Pancreas (tissue), 10 donors: ENCODE measurements around the gene DIPK2A. TPM values are rescaled to one million over a fixed set of nuclear protein-coding genes. Genes with fewer than 3 reads are reported as not detected.

ENCODE experiments used
- ATAC-seq, 4 donors: fragments of 200-7000 bp; cut with Tn5 transposase; one replicate each; pipeline versions ENCODE4 v1.8.0 to v1.9.1; 2020; ENCODE audit warnings: mild to moderate bottlenecking in 4 of 4, moderate library complexity in 4 of 4
- DNase-seq, 6 donors: peaks; one replicate each; pipeline ENCODE4 v3.0.0-alpha.2; 2020
- FAIRE-seq: peaks from 2 replicates; lab custom pipeline; 2012; peaks lifted over from hg19 to GRCh38; lab: Jason Lieb, UNC
- H3K27ac ChIP-seq, 4 donors: fragments of 200-600 bp; sonication (generic); 1 replicate in 3 of 4; 2 replicates in 1 of 4; pipeline versions ENCODE4 v1.5.0 to v1.8.0; 2020
- H3K27me3 ChIP-seq, 4 donors: fragments of 200-600 bp; one replicate each; pipeline ENCODE4 v1.8.0; 2021
- H3K36me3 ChIP-seq, 3 donors: fragments of 200-600 bp; sonication (generic) in 1 of 3; one replicate each; pipeline versions ENCODE4 v1.5.0 to v1.8.0; 2020 to 2021
- H3K4me1 ChIP-seq, 3 donors: fragments of 200-600 bp; one replicate each; pipeline ENCODE4 v1.8.0; 2021
- H3K4me3 ChIP-seq, 4 donors: fragments of 200-600 bp; sonication (generic) in 2 of 4; one replicate each; pipeline versions ENCODE4 v1.5.0 to v1.8.0; 2020 to 2021
- H3K9me3 ChIP-seq, 4 donors: fragments of 200-600 bp; one replicate each; pipeline ENCODE4 v1.8.0; 2021
- WGBS, 2 donors: extraction: QIAGEN DNeasy Blood & Tissue Kit; methylation state at CpG; one replicate each; pipeline ENCODE4 v1.1.7; 2013; 5-methylcytosine and 5-hydroxymethylcytosine counted together
- intact Hi-C, 3 donors: fragments of 100-400 bp; cut with DNase I; formaldehyde crosslinking; loops; one replicate each; pipeline versions ENCODE4 v1.11.1 to v1.14.2; 2022
- polyA plus RNA-seq, 2 donors: library from polyadenylated mRNA; stranded (reverse); fragments of 200-250 nt; gene quantifications; one replicate each; pipeline ENCODE4 v1.2.3, GENCODE V29; 2013
- total RNA-seq, 6 donors: library from RNA; stranded (reverse); fragmentation: NEBNext Ultra II Directional in 4 of 6; extraction: Animal tissue kit (Norgen Biotek cat#: 25700) in 4 of 6; gene quantifications; one replicate each; pipeline versions ENCODE4 v1.2.1 to v1.2.4, GENCODE V29; 2021 to 2023
- TF ChIP-seq, protein P1 (sequence below), 4 donors: fragments of 200-600 bp; sonication (generic) in 3 of 4; IDR thresholded peaks; one replicate each; pipeline versions ENCODE4 v1.5.0 to v1.8.0; 2021; ENCODE audit warnings: antibody characterized with exemption in 4 of 4
- donor health status: healthy with polysubstance abuse.
- donor health status: DM: no; HTN: no; CAD: no; lungs with moderate emphysema.
- donor health status: DM: no; HTN: no; CAD: no.
- donor health status: control.
- donor health status: control.
- donor health status: Bipolar disorder and iron deficiency.
- donor health status: DM: yes; HTN: yes; CAD: no.
- donor health status: DM: no; HTN: no; CAD: no.
- donor health status: DM: no; HTN: no; CAD: no.
- donor health status: DM: yes; HTN: yes; CAD: no.

The DIPK2A gene
- total and polyA plus RNA-seq, 8 donors = 1.6 to 11.2 (median 4.3) TPM

DNA sequence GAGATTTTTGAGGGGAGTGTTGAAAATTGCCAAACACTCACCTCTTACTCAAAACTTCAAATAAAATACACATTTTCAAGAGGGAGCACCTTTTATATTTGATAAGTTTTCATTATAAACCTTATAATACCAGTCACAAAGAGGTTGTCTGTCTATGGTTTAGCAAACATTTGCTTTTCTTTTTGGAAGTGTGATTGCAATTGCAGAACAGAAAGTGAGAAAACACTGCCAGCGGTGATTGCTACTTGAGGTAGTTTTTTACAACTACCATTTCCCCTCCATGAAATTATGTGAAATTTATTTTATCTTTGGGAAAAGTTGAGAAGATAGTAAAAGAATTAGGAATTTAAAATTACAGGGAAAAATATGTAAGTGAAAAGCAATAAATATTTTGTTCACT lies 20.1 kb downstream of the DIPK2A start:
- WGBS, 2 donors = 94 to 95% methylated on average over 1 of the region's 1 CpG
- DNase-seq (no peak), FAIRE-seq (no peak), ATAC-seq (no peak)
- Histone ChIP-seq H3K27ac (no peak overlapping the region), H3K36me3 (no peaks in the 10 kb centered on the region), H3K9me3 (no peaks in the 10 kb centered on the region), H3K4me1 (no peaks in the 10 kb centered on the region), H3K4me3 (no peak overlapping the region), H3K27me3 (no peaks in the 10 kb centered on the region)
- intact Hi-C loops = no loop called here
- TF ChIP-seq, protein P1, sequence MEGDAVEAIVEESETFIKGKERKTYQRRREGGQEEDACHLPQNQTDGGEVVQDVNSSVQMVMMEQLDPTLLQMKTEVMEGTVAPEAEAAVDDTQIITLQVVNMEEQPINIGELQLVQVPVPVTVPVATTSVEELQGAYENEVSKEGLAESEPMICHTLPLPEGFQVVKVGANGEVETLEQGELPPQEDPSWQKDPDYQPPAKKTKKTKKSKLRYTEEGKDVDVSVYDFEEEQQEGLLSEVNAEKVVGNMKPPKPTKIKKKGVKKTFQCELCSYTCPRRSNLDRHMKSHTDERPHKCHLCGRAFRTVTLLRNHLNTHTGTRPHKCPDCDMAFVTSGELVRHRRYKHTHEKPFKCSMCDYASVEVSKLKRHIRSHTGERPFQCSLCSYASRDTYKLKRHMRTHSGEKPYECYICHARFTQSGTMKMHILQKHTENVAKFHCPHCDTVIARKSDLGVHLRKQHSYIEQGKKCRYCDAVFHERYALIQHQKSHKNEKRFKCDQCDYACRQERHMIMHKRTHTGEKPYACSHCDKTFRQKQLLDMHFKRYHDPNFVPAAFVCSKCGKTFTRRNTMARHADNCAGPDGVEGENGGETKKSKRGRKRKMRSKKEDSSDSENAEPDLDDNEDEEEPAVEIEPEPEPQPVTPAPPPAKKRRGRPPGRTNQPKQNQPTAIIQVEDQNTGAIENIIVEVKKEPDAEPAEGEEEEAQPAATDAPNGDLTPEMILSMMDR (IDR thresholded peaks at IDR 0.05) = no peak

DNA sequence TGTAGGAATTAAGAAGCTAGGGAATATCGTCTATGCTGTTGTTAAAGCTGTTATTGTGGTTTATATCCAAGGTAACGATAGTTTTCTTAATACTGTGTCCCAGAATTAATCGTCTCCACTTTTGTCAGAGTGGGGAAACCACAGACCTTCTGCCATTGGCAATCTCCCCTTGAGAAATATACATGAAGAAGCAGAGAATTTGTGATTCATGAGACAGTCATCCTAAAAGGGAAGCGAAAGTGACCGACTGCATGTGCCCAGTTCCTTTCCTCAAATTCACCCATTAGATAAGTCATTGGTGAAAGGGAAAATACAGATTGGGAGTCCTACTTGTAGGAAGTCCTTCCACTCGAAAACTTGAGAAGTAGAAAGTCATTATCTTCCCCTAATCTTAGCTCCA lies 26.6 kb downstream of the DIPK2A start:
- no peaks in the 10 kb centered on the region for H3K9me3 ChIP-seq
- no peaks in the 10 kb centered on the region for H3K4me1 ChIP-seq
- DNase-seq (no peak), FAIRE-seq (no peak), ATAC-seq (peak in 2 of 4 donors; percentile 35 to 39)
- intact Hi-C loops = no loop called here
- 92 to 97% methylated on average over 6 of the region's 6 CpGs for WGBS, 2 donors
- H3K27me3 ChIP-seq = no peaks in the 10 kb centered on the region
- no peak overlapping the region for H3K4me3 ChIP-seq
- TF ChIP-seq, protein P1 (IDR thresholded peaks at IDR 0.05) = no peak
- H3K36me3 ChIP-seq = no peaks in the 10 kb centered on the region
- H3K27ac ChIP-seq = no peak overlapping the region

DNA sequence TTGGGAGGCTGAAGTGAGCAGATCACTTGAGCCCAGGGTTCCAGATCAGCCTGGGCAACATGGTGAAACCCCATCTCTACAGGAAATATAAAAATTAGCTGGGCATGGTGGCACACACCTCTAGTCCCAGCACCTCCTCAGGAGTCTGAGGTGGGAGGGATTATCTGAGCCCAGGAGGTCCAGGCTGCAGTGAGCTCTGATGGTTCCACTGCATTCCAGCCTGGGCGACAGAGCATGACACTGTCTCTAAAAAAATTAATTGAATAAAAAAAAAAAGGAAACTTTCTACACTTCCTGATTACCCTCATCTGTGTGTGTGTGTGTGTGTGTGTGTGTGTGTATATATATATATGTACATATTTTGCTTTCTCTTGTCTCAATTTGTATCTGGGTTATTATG lies 31.4 kb downstream of the DIPK2A start:
- DNase-seq = no peak
- Histone ChIP-seq H3K4me3 (no peak overlapping the region), H3K27me3 (no peaks in the 10 kb centered on the region), H3K36me3 (no peaks in the 10 kb centered on the region), H3K9me3 (no peaks in the 10 kb centered on the region), H3K4me1 (no peaks in the 10 kb centered on the region), H3K27ac (no peak overlapping the region)
- WGBS, 2 donors = 83 to 87% methylated on average over 1 of the region's 1 CpG
- intact Hi-C loops = no loop called here
- no peak for FAIRE-seq
- ATAC-seq = no peak
- TF ChIP-seq, protein P1 (IDR thresholded peaks at IDR 0.05) = no peak

DNA sequence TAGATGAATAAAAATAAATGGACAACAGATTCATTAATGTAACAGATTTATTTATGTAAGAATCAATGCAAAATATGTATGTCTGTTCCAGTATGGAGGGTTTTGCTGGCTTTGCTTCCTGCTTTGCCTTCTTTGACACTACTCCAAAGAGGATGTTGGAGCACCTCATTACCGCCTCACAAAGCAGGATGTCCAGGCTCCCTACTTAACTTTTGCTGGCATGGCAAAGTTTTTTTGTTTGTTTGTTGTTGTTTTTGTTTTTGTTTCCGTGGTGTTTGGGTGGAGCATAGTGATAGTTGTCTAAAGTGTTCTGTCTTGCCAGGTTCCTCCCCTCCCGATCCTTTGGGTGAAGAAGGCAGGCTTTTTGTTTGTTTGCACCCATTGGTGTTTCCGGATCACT lies 38.7 kb downstream of the DIPK2A start:
- no peaks in the 10 kb centered on the region for H3K27me3 ChIP-seq
- H3K27ac ChIP-seq = no peak overlapping the region
- TF ChIP-seq, protein P1 (IDR thresholded peaks at IDR 0.05) = no peak
- H3K36me3 ChIP-seq = no peaks in the 10 kb centered on the region
- no peak overlapping the region for H3K4me3 ChIP-seq
- no peak for FAIRE-seq
- WGBS, 2 donors = 86 to 87% methylated on average over 4 of the region's 4 CpGs
- no peaks in the 10 kb centered on the region for H3K4me1 ChIP-seq
- intact Hi-C loops = no loop called here
- ATAC-seq = no peak
- H3K9me3 ChIP-seq = no peaks in the 10 kb centered on the region
- DNase-seq = no peak

DNA sequence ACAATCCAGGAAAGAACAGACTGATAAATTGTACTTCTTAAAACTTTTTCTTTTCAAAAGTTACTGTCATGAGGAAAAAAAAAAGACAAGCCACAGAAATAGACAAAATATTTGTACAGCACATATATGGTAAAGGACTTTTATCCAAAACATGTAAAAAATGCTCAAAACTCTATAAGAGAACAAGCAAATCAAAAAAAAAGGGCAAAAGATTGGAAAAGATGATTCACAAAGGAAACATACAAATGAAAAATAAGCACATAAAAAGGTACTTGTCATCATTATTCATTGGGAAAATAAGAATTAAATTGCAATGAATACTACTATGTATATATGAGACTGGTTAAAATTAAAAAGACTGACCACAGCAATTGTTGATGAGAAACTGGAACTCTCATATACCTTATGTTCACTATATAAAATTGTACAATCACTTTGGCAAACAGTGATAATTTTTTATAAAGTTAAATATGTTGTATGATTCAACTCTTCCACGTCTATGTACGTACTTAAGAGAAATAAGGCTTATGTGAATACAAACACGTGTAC lies 39.7 kb downstream of the DIPK2A start:
- FAIRE-seq (no peak), DNase-seq (no peak), ATAC-seq (no peak)
- TF ChIP-seq, protein P1 (IDR thresholded peaks at IDR 0.05) = no peak
- Histone ChIP-seq H3K4me3 (no peak overlapping the region), H3K27me3 (no peaks in the 10 kb centered on the region), H3K4me1 (no peaks in the 10 kb centered on the region), H3K9me3 (no peaks in the 10 kb centered on the region), H3K36me3 (no peaks in the 10 kb centered on the region), H3K27ac (no peak overlapping the region)
- intact Hi-C loops = no loop called here
- WGBS, 2 donors = 79 to 89% methylated on average over 3 of the region's 3 CpGs
